Astrocyte (in vitro differentiated cells and primary cell): ENCODE results near the gene PPP2R2D.

Experiments used
- CTCF ChIP-seq: IDR thresholded peaks from 2 replicates; pipeline ENCODE4 v1.5.1; 2011; ENCODE audit warnings: low read depth, mild to moderate bottlenecking, inconsistent platforms, low read length, moderate library complexity; ENCODE audit not compliant: insufficient read depth
- EZH2 ChIP-seq: IDR thresholded peaks from 2 replicates; pipeline ENCODE4 v1.6.1; 2012; ENCODE audit warnings: mild to moderate bottlenecking, low read length, inconsistent platforms; ENCODE audit not compliant: insufficient read depth

DNA sequence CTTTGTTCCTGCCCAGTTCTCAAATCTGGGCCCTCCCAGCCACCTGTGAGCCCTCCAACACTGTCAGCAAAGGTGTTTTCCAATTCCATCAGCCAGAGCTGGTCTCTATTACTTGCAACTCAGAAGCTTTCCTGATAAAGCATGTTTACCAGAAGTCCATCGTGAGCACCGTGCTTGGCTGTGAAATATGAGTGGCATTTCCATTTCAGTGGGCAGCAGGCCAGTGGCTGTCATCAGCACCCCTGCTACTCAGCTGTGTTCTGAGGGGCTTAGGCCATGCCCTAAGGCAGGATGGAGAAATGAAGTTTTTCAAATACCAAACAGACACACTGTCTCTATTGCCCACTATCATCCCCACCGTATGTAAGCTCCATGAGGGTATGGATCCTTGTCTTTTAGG is 93.6 kb downstream of the PPP2R2D start:
- TF ChIP-seq CTCF (no peak), EZH2 (no peak)
